GM10248 (cell line): ENCODE results near the gene TFPT.

Experiments
- CTCF ChIA-PET: fragments of 300-600 bp; sonication (Branson Sonifier 250); formaldehyde crosslinking; extraction: SDS; loops from one replicate; lab custom pipeline; 2021; ENCODE audit warnings: antibody characterized with exemption; lab: Yijun Ruan, JAX
- POLR2A ChIA-PET: fragments of 350-650 bp; sonication (Branson Sonifier 250); formaldehyde crosslinking; extraction: SDS; loops from one replicate; lab custom pipeline; 2020; ENCODE audit warnings: antibody characterized with exemption; lab: Yijun Ruan, JAX
- DNase-seq: peaks from one replicate; pipeline ENCODE4 v3.0.0; 2012; ENCODE audit errors: extremely low spot score
- TF ChIP-seq, protein P1 (sequence below): IDR thresholded peaks from 2 replicates; pipeline ENCODE4 v1.5.1; 2012; ENCODE audit warnings: mild to moderate bottlenecking, low read depth; ENCODE audit errors: extremely low read depth, missing control alignments, control extremely low read depth

The TFPT gene

DNA sequence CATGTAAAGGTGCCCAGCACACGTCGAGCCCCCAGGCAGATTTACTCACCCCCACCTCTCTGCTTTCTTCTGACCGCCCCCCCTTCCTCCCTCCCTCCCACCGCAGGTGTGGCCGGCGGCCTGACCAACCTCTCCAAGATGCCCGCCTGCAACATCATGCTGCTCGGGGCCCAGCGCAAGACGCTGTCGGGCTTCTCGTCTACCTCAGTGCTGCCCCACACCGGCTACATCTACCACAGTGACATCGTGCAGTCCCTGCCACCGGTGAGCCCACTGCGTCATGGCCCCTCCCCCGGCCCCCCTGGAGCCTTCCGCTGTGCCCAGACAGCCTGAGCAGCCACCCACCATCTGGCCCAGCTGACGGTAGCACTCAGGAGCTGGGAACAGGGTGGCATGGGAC, 8.9 kb upstream of the TFPT start:
- POLR2A ChIA-PET, result no interaction called here
- DNase-seq, result no peak
- TF ChIP-seq, protein P1, sequence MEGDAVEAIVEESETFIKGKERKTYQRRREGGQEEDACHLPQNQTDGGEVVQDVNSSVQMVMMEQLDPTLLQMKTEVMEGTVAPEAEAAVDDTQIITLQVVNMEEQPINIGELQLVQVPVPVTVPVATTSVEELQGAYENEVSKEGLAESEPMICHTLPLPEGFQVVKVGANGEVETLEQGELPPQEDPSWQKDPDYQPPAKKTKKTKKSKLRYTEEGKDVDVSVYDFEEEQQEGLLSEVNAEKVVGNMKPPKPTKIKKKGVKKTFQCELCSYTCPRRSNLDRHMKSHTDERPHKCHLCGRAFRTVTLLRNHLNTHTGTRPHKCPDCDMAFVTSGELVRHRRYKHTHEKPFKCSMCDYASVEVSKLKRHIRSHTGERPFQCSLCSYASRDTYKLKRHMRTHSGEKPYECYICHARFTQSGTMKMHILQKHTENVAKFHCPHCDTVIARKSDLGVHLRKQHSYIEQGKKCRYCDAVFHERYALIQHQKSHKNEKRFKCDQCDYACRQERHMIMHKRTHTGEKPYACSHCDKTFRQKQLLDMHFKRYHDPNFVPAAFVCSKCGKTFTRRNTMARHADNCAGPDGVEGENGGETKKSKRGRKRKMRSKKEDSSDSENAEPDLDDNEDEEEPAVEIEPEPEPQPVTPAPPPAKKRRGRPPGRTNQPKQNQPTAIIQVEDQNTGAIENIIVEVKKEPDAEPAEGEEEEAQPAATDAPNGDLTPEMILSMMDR, result no peak
- CTCF ChIA-PET, result interaction anchor here (1.2 to 1.6 kb wide), 2 partner anchors 8 to 9 kb away, joined by 3 to 5 read pairs; partner anchors contain the start of genes PRPF31 and TFPT

DNA sequence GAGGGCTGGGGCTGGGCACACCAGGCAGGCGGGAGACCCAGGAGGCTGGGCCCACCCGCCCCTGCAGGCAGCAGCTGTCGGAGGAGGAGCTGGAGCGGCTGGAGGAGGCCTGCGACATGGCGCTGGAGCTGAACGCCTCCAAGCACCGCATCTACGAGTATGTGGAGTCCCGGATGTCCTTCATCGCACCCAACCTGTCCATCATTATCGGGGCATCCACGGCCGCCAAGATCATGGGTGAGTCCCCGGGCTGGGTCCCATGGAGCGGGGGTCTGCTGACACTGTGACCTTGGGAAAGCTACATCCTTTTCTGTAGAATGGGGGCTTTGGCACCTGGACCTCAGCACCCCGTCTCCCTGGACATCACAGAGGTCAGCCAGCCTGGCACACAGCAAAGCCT, 8.2 kb upstream of the TFPT start:
- no peak for DNase-seq
- ChIA-PET POLR2A (no interaction called here), CTCF (interaction anchor here (1.2 to 1.6 kb wide), 2 partner anchors 9 kb away, joined by 3 to 5 read pairs; partner anchors contain the start of genes PRPF31 and TFPT)
- TF ChIP-seq, protein P1, result no peak

DNA sequence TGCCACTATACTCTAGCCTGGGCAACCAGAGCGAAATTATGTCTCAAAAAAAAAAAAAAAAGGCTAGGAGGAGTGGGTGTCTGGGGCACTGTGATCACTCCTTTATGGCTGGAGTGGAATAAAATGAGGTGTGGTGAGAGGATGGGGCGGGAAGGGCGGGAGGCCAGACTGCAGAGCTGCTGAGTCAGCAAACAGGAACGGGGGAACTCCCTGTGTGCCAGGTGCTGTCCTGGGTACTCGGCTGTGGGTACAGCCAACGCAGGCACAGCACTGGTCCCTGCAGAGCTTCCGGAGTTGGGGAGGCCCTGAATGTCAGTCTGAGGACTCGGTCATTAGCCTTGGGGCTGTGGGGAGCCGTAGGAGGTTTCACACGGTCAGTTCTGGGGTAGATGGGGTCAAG, 5.8 kb upstream of the TFPT start:
- TF ChIP-seq, protein P1, result no peak
- CTCF ChIA-PET, result no interaction called here
- no peak for DNase-seq
- POLR2A ChIA-PET, result interaction anchor here (1.1 kb wide), 1 partner anchor 16 kb away, joined by 5 read pairs; the partner anchor contains the start of gene CNOT3

DNA sequence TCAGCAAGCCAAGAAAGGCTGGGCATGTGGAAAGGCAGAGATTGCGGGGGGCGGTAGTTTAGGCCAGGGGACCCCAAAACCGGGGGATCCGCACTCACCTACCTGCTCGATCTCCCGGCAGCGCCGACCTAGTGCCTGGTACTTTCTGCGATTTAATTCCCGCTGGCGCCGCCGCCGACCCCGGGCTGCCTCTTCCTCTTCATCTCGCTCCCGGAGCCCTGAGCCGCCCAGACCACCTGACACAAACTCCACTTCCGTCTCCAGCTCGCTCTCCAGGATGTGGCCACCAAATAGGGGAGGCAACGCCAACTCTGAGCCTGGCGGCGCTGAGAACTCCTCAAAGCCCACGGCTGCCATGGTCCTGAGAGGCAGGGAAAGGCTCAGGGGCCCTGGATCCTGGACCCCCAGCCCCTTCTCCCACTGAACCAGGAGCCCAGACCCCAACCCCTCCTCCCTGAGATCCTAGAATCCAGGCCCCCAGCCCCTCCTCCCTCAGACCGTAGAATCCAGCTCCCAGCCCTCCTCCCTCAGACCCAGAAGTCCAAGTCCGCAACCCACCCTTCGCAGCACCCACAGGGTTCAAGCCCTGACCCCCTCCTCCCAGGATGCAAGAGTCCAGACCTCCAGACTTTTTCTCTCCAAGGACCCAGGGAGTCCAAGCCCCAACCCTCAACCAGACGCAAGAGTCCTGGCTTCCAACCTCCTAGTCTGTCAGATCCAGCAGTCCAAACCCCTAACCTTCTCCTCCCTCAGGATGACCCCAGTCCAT, 933 bp downstream of the TFPT start:
- POLR2A ChIA-PET, result interaction anchor here (1.9 kb wide), 1 partner anchor 23 kb away, joined by 10 read pairs; the partner anchor contains the start of gene CNOT3
- CTCF ChIA-PET, result interaction anchor here (1.0 to 1.6 kb wide), 5 partner anchors 9 to 45 kb away, joined by 3 to 5 read pairs (median 4); partner anchors contain the start of genes CNOT3 and LENG1
- peak; percentile 67 for DNase-seq
- TF ChIP-seq, protein P1, result no peak

DNA sequence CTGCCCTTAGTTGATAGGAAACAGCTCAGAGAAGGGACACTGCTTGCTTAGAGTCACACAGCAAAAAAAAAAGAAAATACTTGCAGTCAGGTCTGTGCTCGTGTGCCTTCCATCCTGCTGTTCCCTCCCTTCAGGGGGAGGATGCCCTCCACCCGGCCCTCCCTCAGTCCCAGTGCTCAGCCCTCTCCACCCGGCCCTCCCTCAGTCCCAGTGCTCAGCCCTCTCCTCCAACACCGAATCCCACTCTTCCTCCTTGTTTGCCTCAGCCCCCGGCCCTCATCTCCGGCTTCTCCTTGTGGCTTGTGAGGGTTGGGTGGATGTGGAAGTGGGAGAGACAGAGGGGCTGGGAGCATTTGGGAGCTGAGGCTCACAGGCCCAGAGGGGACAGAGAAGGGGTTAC, 5.8 kb downstream of the TFPT start:
- no peak for DNase-seq
- POLR2A ChIA-PET, result no interaction called here
- TF ChIP-seq, protein P1, result no peak
- CTCF ChIA-PET, result no interaction called here

DNA sequence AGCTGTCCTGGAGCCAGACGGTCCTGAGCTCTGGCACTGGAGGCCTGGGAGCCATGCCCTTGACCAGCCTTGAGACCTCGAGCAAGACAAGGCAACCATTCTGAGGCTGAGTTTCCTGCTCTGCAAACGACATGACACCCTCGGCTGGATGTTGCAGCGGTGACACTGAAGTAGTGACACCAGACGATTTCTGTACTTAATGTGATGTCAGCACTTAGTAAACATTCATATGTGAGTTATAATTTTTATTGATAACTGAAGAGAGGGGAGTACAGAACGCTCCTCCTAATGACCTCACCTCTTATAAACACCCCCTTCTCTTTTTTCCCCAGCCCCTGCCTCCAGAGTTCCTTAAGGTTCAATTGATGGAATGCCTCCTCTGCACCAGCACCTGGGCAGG, 7.0 kb downstream of the TFPT start:
- no peak for DNase-seq
- TF ChIP-seq, protein P1, result no peak
- ChIA-PET POLR2A (no interaction called here), CTCF (no interaction called here)
